Stomach (tissue), 9 donors: ENCODE measurements around the gene C15orf61. TPM values are rescaled to one million over a fixed set of nuclear protein-coding genes. Genes with fewer than 3 reads are reported as not detected.
A peak's percentile ranks its signal among the peaks of the same experiment; 100 is the strongest.

Source experiments
- DNase-seq, 2 donors: peaks; one replicate each; pipeline versions ENCODE4 v3.0.0 to v3.0.0-alpha.2; 2013 to 2019
- H3K27ac ChIP-seq, 5 donors: fragments of 200-600 bp in 4 of 5; sonication (generic) in 4 of 5; one replicate each; pipeline ENCODE4 v1.5.1; 2013 to 2019; ENCODE audit warnings: mild to moderate bottlenecking in 1 of 5, moderate library complexity in 1 of 5
- H3K27me3 ChIP-seq, 3 donors: fragments of 200-600 bp; sonication (generic); one replicate each; pipeline ENCODE4 v1.5.1; 2017 to 2019; ENCODE audit warnings: mixed run types in 1 of 3
- H3K36me3 ChIP-seq, 4 donors: fragments of 200-600 bp; sonication (generic); 1 replicate in 3 of 4; 2 replicates in 1 of 4; pipeline ENCODE4 v1.5.1; 2016 to 2019
- H3K4me1 ChIP-seq, 4 donors: fragments of 200-600 bp; sonication (generic); one replicate each; pipeline ENCODE4 v1.5.1; 2016 to 2019
- H3K4me3 ChIP-seq, 4 donors: fragments of 200-600 bp; sonication (generic) in 3 of 4; one replicate each; pipeline ENCODE4 v1.5.1; 2016 to 2019; ENCODE audit warnings: mild to moderate bottlenecking in 1 of 4
- H3K9me3 ChIP-seq, 4 donors: fragments of 200-600 bp; sonication (generic); one replicate each; pipeline ENCODE4 v1.5.1; 2016 to 2019
- CTCF ChIP-seq, 7 experiments: fragments of 450-650 bp in 4 of 7; fragments of 200-600 bp in 3 of 7; sonication (generic) in 3 of 7; IDR thresholded peaks; one replicate each; pipeline ENCODE4 v1.5.1; 2016 to 2019; ENCODE audit warnings: antibody characterized with exemption in 7 of 7, control low read depth in 2 of 7, mild to moderate bottlenecking in 1 of 7
- EP300 ChIP-seq: sonication (generic); formaldehyde crosslinking; IDR thresholded peaks from one replicate; pipeline ENCODE4 v1.6.1; 2017; ENCODE audit warnings: antibody characterized with exemption
- POLR2A ChIP-seq, 4 donors: fragments of 450-650 bp; IDR thresholded peaks; one replicate each; pipeline ENCODE4 v1.6.1; 2016; ENCODE audit warnings: antibody characterized with exemption in 4 of 4, control low read depth in 2 of 4, mild to moderate bottlenecking in 1 of 4, moderate library complexity in 1 of 4
- POLR2AphosphoS5 ChIP-seq, 3 donors: sonication (generic); formaldehyde crosslinking; IDR thresholded peaks; one replicate each; pipeline ENCODE4 v1.6.1; 2016; ENCODE audit warnings: antibody characterized with exemption in 3 of 3
- WGBS, 5 donors: extraction: QIAGEN DNeasy Blood & Tissue Kit in 3 of 5; methylation state at CpG; one replicate each; pipeline versions ENCODE4 v1.1.5 to v1.1.7; 2013 to 2018; 5-methylcytosine and 5-hydroxymethylcytosine counted together
- intact Hi-C: fragments of 100-400 bp; cut with DNase I; formaldehyde crosslinking; loops from one replicate; pipeline ENCODE4 v1.15.1; 2023; ENCODE audit warnings: low total_unique reads
- polyA plus RNA-seq, 3 donors: library from polyadenylated mRNA; stranded (reverse); fragments of 200-250 nt; gene quantifications; one replicate each; pipeline ENCODE4 v1.2.3, GENCODE V29; 2013
- total RNA-seq, 5 donors: library from RNA; depleted of rRNA; stranded (reverse); fragments of >200 nt; gene quantifications; one replicate each; pipeline versions ENCODE4 v1.1.0 to v1.2.3, GENCODE V29; 2014 to 2016
- donor health status: healthy with polysubstance abuse.
- donor health status: Bipolar disorder and iron deficiency.
- donor health status: healthy.

Gene C15orf61
- total and polyA plus RNA-seq, 8 donors, result 0.14 to 19.4 (median 2.1) TPM

- 51 to 73% (median 62%) methylated on average over 3 of the region's 3 CpGs for WGBS, 5 donors
- no peak for TF ChIP-seq CTCF (IDR thresholded peaks at IDR 0.05)
- TF ChIP-seq POLR2AphosphoS5 (IDR thresholded peaks at IDR 0.05), result no peak
- TF ChIP-seq EP300, result no peak
- TF ChIP-seq POLR2A (IDR thresholded peaks at IDR 0.05), result no peak
- intact Hi-C loops, result no loop called here
- no peaks in the 10 kb centered on the region for H3K27me3 ChIP-seq
- no peak for DNase-seq
- H3K4me3 ChIP-seq, result no peak overlapping the region
- H3K9me3 ChIP-seq, result no peaks in the 10 kb centered on the region
- peak overlapping the region in 2 of 5 donors; percentile 11 to 30 for H3K27ac ChIP-seq
- peaks cover 3 to 44% (median 29%) of the 10 kb centered on the region in 4 donors for H3K36me3 ChIP-seq
- peaks cover 16 to 47% (median 30%) of the 10 kb centered on the region in 4 donors for H3K4me1 ChIP-seq
Observed at GRCh38 chr15:67547836-67548235, 26.9 kb downstream of the C15orf61 start.

- 56 to 69% (median 67%) methylated on average over 2 of the region's 2 CpGs for WGBS, 5 donors
- peaks cover 12 to 42% (median 25%) of the 10 kb centered on the region in 4 donors for H3K4me1 ChIP-seq
- TF ChIP-seq POLR2AphosphoS5 (IDR thresholded peaks at IDR 0.05), result no peak
- no peak for TF ChIP-seq CTCF (IDR thresholded peaks at IDR 0.05)
- TF ChIP-seq EP300, result no peak
- no peak for TF ChIP-seq POLR2A (IDR thresholded peaks at IDR 0.05)
- intact Hi-C loops, result no loop called here
- H3K4me3 ChIP-seq, result no peak overlapping the region
- peak overlapping the region in 3 of 5 donors; percentile 11 to 41 (median 30) for H3K27ac ChIP-seq
- H3K36me3 ChIP-seq, result peaks cover 3 to 44% (median 29%) of the 10 kb centered on the region in 4 donors
- H3K27me3 ChIP-seq, result no peaks in the 10 kb centered on the region
- H3K9me3 ChIP-seq, result no peaks in the 10 kb centered on the region
- DNase-seq, result no peak
Observed at GRCh38 chr15:67548236-67548852, 27.4 kb downstream of the C15orf61 start.

GRCh38 chr15:67548862-67549651 is 28.1 kb downstream of the C15orf61 start:
- H3K4me3 ChIP-seq, result no peak overlapping the region

More at GRCh38 chr15:67548862-67549651, 28.1 kb downstream of the C15orf61 start:
- Histone ChIP-seq H3K9me3 (no peaks in the 10 kb centered on the region), H3K36me3 (peaks cover 3 to 44% (median 29%) of the 10 kb centered on the region in 4 donors), H3K4me1 (peaks cover 5 to 34% (median 18%) of the 10 kb centered on the region in 4 donors), H3K27ac (peak overlapping the region in 1 of 5 donors; percentile 11), H3K27me3 (no peaks in the 10 kb centered on the region)
- peak; percentile 15 to 27 for DNase-seq
- 58 to 69% (median 62%) methylated on average over 8 of the region's 8 CpGs for WGBS, 5 donors
- intact Hi-C loops, result no loop called here
- no peak for TF ChIP-seq EP300
- TF ChIP-seq POLR2AphosphoS5 (IDR thresholded peaks at IDR 0.05), result no peak
- TF ChIP-seq CTCF (IDR thresholded peaks at IDR 0.05), result no peak
- TF ChIP-seq POLR2A (IDR thresholded peaks at IDR 0.05), result no peak
